Frontal cortex (tissue), 4 donors: ENCODE measurements around the gene APOM. TPM values are rescaled to one million over a fixed set of nuclear protein-coding genes. Genes with fewer than 3 reads are reported as not detected.

Experiments
- DNase-seq, 2 donors: peaks; one replicate each; pipeline ENCODE4 v3.0.0; 2012; ENCODE audit warnings: low spot score in 2 of 2
- FAIRE-seq: peaks from 2 replicates; lab custom pipeline; 2012; peaks lifted over from hg19 to GRCh38; lab: Jason Lieb, UNC
- total RNA-seq: library from RNA; depleted of rRNA; stranded (reverse); fragments of >200 nt; gene quantifications from one replicate; pipeline ENCODE4 v1.2.3, GENCODE V29; 2014
- donor health status: control.
- donor health status: control.
- donor health status: control.

APOM gene
- total RNA-seq, 1 donor from 2014 or later: 0.41 TPM

DNA sequence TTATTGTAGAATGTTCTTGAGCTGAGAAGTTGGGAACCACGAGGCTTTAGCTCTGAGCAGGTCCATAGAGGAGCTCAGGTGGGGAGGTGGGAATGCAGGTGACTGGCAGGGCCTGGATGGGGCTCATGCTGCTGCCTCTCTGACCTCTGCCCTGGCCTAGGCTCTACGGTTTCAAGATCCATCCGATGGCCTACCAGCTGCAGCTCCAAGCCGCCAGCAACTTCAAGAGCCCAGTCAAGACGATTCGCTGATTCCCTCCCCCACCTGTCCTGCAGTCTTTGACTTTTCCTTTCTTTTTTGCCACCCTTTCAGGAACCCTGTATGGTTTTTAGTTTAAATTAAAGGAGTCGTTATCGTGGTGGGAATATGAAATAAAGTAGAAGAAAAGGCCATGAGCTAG is 14.0 kb downstream of the APOM start, which contains the start of gene LY6G5B:
LY6G5B (plus strand) TSS at position 301 of the 400 bp plus-strand sequence. CDS start 975 bp downstream, outside the sequence.
- no peak for DNase-seq
- FAIRE-seq: no peak

- FAIRE-seq (no peak), DNase-seq (no peak)
Observed at GRCh38 chr6:31676322-31676903, 20.7 kb downstream of the APOM start.

DNA sequence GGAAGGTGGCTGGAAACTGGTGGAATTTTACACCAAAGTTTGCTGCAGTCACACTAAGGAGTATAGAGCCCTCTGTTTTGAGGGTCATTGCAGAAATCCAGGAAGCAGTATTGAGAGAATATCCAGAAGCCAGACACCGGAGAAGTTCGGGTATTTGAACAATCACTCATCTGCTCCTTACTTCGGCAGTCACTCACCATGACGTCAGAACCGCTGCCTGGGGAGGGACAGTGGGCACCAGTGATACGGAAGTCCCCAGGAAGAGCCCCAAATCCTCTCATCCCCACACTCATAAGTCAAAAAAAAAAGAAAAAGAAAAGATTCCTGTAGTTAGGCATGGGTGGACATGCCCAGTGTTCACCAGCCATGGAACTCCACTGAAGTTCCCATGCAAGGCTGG is 21.2 kb downstream of the APOM start:
- DNase-seq (no peak), FAIRE-seq (no peak)

- FAIRE-seq (no peak), DNase-seq (no peak)
Observed at GRCh38 chr6:31677955-31678354, 22.3 kb downstream of the APOM start.

DNA sequence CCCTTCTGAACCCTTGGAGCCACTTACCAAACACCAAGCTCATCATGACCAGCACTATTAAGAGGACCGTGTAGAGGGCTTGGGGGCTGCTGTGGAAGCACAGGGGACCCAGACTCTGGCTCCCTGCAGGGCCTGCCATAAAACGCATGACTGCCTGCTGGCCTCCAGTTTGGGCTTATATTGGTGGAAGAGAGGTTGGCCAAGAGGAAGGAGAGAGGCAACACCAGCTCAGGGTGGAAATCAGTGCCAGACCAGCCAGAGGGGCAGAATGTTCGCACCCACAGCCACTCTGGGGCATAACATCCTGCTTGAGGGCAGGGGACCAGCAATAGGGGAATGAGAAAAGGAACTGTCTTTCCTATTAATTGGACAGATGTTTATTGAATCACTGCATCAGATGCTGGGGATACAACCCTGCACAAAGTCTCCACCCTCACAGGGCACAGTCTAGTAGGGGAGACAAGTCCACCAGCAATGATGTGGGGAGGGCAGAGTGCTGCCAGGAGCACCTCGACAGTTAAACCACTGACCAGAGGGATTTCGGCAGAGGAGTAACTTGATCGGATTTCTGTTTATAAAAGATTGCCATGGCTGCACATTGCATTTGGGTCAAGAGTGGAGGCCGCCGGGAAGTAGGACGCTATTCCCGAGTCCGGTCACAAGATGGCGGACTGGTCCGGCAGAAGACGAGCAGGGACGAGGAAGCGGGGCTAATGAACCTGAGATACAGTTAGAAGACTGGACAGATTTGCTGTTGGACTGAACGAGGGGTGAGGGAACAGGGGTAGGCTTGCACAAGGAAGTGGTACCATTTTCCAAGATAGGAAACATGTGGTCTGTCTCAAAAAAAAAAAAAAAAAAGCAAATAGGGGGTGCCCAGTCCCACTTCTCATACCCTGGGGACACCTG is 24.8 kb downstream of the APOM start, which contains the start of gene LY6G5C:
LY6G5C (minus strand) TSS at position 842 of the 909 bp plus-strand sequence; CDS start at position 148, 694 bp downstream.
- FAIRE-seq: no peak
- DNase-seq: peak; percentile 71 to 83

DNA sequence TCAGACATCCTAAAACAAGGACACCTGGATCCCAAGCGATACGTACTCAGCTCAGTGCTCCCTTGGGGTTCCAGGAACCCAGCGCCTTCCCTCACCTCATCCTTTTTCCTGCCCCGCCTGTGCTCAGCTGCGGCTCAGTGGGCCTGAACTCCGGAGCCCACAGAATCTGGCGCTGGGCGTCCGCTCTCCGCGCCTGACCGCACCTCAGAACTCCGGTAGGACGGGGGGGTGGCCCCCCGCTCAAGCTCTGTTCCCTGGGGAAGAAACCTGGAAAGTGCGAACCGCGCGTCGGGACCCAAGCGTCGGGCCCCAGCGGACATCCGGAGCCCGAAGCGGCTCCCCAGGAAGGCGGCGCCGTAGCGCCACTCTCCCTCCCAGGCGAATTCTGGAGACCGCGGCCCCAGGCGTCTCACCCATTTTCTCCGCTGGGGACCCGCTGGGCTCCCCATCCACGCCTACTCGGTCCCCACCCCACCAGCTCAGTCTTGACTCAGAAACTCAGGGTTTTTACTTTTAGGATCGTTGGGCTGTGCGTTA is 25.5 kb downstream of the APOM start:
- DNase-seq: peak in 1 of 2 donors; percentile 67
- FAIRE-seq: no peak

GRCh38 chr6:31683591-31683990 is 27.9 kb downstream of the APOM start:
- FAIRE-seq: no peak

DNA sequence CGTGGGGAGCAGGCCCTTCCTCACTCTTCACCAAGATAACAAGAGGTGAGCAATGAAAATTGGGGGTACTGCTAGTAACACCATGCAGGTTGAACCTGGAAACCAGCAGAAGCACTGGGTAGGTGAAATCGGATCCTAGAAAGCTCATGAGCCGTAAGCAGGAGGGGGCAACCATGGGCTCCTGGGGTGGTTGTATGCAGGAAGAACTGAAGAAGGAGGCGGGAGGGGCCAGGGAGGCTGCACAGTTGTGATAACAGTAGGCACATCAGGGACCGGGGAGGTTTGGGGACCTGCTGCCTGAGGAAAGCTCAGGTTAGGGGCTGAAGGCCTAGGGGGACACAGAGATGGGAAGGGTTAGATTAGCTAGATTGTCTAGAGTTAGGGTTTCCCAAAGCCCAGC is 30.8 kb downstream of the APOM start:
- no peak for FAIRE-seq
- no peak for DNase-seq

More at GRCh38 chr6:31683591-31683990, 27.9 kb downstream of the APOM start:
- no peak for DNase-seq

DNA sequence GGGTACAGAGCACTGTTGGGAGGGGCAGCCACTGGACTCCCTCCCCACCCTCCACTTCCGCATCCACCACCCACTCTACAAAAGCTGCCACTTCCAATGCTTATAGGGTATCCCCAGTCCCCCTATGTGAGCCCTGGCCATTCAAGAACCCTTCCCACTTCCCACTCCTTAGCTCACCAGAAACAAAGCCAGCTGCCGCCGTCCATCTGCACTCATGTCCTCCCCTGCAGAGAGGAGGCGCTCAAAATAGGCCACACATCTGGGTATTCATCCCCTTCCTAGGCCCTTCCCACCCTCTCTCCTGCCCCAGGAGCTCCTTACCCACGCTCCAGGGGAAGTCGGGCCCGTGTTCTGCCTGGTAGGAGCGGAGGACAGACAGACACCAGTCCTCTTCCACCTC is 31.6 kb downstream of the APOM start:
- FAIRE-seq (no peak), DNase-seq (no peak)

GRCh38 chr6:31687860-31688693 is 32.4 kb downstream of the APOM start:
- DNase-seq: no peak
- no peak for FAIRE-seq

- FAIRE-seq (no peak), DNase-seq (no peak)
Observed at GRCh38 chr6:31689249-31690110, 33.8 kb downstream of the APOM start.

DNA sequence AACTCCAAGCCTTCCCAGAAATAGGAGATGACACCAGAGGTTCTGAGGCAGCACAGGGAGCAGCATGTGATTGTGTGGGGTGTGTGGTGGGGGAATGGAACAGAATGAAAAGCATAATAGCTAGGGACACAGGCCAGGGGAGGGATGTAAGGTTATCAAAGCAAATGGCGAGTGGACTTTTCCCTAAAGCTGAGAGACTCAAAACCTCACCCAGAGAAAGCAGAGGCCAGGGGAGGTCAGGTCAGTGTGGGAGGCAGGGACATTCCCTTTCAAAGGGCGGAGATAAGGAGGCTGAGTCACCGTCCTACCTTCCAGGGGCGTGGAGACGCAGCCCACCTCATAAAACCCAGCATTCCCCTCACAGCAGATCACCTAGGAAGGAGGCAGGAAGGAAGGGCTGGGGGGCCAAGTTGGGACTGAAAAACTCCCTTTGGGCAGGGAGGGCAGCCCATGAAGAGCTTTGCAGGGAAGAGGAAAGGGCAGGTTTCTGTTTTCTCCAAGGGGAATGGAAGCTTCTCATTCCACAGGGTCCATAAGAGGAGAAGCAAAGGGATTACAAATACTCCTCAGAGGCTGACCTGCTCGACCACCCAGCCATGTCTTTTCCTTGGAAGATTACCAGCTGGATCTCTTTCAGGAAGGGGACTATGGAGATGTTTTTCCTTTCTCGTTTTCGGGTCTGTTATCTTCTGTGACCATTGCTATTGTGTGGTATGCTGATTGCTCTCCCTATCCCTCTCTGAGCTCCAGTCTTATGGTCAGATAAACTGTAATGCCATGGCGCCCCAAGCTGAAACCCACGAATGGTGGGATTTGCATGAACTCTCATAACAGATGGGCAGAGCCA is 34.8 kb downstream of the APOM start:
- DNase-seq (no peak), FAIRE-seq (no peak)

DNA sequence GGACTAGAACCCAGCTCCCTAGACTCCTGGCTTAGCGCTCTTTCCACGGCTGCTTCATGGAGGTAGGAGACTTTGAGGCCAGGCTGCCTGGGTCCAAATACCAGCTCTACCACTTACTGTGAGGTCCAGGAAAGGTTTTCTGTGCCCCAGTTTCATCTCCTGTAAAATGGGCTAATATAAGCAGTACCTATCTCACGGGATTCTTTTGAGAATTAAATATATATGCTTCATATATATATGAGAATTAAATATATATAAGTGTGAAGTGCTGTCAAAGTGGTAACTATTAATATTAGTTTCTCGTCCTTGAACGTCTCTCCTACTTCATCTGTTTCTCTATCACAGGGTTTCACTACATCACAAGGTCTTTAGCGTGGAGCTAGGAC is 35.4 kb downstream of the APOM start:
- no peak for DNase-seq
- no peak for FAIRE-seq

GRCh38 chr6:31691564-31692108 is 35.9 kb downstream of the APOM start:
- DNase-seq (no peak), FAIRE-seq (no peak)

GRCh38 chr6:31692353-31692752 is 36.7 kb downstream of the APOM start:
- no peak for FAIRE-seq
- DNase-seq: no peak

DNA sequence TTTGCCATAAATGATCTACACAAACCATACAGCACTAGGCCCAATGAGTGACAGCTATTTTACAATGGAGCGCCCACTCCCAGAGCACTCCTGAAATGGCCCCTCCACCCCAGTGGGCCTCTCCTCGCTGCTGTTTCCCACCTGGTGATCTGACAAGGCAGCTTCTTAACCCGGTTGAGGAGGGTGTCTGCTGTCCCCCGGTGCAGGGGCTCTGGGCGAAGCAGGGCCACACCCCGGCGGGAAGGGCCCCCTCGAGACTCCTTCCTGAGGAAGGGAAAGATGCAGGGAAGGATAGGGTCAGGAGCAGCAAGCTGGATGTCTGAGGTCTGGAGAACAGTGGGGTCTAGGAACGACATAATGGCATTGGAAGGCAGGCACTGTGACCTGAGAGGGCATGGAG is 37.2 kb downstream of the APOM start:
- no peak for FAIRE-seq
- no peak for DNase-seq

DNA sequence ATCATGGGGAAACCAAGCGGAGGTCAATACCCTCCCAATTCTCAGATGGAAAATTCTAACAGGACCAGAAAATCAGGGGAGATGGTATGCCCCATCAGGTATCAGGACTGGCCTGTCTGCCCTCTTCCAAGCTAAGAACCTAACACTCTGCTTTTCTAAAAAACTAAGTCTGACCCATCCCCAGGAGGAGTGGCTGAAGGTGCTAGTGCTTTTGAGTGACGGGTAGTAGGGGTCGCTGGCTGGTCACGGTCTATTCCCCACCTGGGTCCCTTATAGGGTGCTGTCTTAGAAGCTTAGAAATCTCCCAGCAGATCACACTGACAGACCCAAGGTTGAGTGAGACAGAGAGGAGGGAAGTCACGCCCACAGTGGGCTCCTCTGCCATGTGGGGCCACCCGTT is 37.8 kb downstream of the APOM start:
- FAIRE-seq: no peak
- DNase-seq: no peak

DNA sequence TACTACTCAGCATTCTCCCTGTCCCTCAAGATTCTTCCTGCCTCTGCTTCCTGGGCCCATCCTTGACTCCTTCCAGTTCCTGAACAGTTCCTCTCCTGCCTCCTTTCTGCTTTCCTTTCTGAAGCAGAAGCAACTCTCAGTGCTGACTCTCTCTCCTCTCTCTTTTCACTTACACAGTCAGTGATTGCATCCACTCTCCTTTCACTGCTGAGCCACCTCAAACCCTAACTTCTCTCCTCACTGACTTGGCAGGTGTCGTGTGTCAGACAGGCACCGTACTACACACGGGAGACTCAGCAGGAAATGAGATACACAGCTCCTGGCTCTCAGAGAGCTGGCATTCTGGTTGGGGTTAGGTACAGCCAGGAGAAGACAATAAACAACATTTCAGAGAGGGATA is 41.9 kb downstream of the APOM start:
- FAIRE-seq (no peak), DNase-seq (no peak)
